ENCODE results near the gene BCAT1. TPM values are rescaled to one million over a fixed set of nuclear protein-coding genes. Genes with fewer than 3 reads are reported as not detected.

BCAT1 gene
- total RNA-seq, 3 donors from 2014 or later (not counting 1 experiment from before 2014, with no cell fraction given) = 0.61 to 4.4 (median 1.3) TPM

GRCh38 chr12:24899503-24900075, 49.3 kb downstream of the BCAT1 start:
- peaks cover 17% of the 10 kb centered on the region for H3K4me1 ChIP-seq (ENCODE audit: control insufficient read depth, insufficient read depth, low read length)
- H3K36me3 Mint-ChIP-seq = no peaks in the 10 kb centered on the region
- no peak overlapping the region for H3K4me3 ChIP-seq (ENCODE audit: low read length)
- no peak for DNase-seq
- peaks cover 0 to 19% of the 10 kb centered on the region in 2 donors for H3K4me1 Mint-ChIP-seq
- H3K36me3 ChIP-seq (ENCODE audit: control insufficient read depth, insufficient read depth, low read length) = no peaks in the 10 kb centered on the region
- TF ChIP-seq CTCF (IDR thresholded peaks at IDR 0.05) = no peak
- ATAC-seq = no peak
- H3K4me3 Mint-ChIP-seq = no peak overlapping the region
- H3K27ac Mint-ChIP-seq = no peak overlapping the region
- no peak overlapping the region for H3K27ac ChIP-seq (ENCODE audit: low read length)
- H3K27me3 ChIP-seq (ENCODE audit: control insufficient read depth, insufficient read depth, low read length) = peaks cover 7% of the 10 kb centered on the region
- H3K27me3 Mint-ChIP-seq (ENCODE audit: low read depth in 2 of 2) = peaks cover 30 to 37% of the 10 kb centered on the region in 2 donors
- WGBS (ENCODE audit: insufficient coverage) = 86% methylated on average over 2 of the region's 4 CpGs
- intact Hi-C loops (cut with micrococcal nuclease) = no loop called here
- H3K9me3 ChIP-seq (ENCODE audit: control insufficient read depth, insufficient read depth, low read length) = no peaks in the 10 kb centered on the region
- H3K9me3 Mint-ChIP-seq = no peaks in the 10 kb centered on the region

- WGBS (ENCODE audit: insufficient coverage) = 94% methylated on average over 3 of the region's 3 CpGs
- Mint-ChIP-seq H3K4me1 (peaks cover 0 to 17% of the 10 kb centered on the region in 2 donors), H3K27me3 (ENCODE audit: low read depth in 2 of 2) (peaks cover 27 to 40% of the 10 kb centered on the region in 2 donors), H3K9me3 (no peaks in the 10 kb centered on the region), H3K27ac (no peak overlapping the region), H3K4me3 (no peak overlapping the region), H3K36me3 (no peaks in the 10 kb centered on the region)
- no peak overlapping the region for H3K4me3 ChIP-seq (ENCODE audit: low read length)
- H3K4me1 ChIP-seq (ENCODE audit: control insufficient read depth, insufficient read depth, low read length) = peaks cover 17% of the 10 kb centered on the region
- DNase-seq = no peak
- ATAC-seq = no peak
- TF ChIP-seq CTCF (IDR thresholded peaks at IDR 0.05) = no peak
- H3K27ac ChIP-seq (ENCODE audit: low read length) = no peak overlapping the region
- no peaks in the 10 kb centered on the region for H3K36me3 ChIP-seq (ENCODE audit: control insufficient read depth, insufficient read depth, low read length)
- peaks cover 7% of the 10 kb centered on the region for H3K27me3 ChIP-seq (ENCODE audit: control insufficient read depth, insufficient read depth, low read length)
- intact Hi-C loops (cut with micrococcal nuclease) = no loop called here
- H3K9me3 ChIP-seq (ENCODE audit: control insufficient read depth, insufficient read depth, low read length) = no peaks in the 10 kb centered on the region
Measured at GRCh38 chr12:24898606-24899005, 50.3 kb downstream of the BCAT1 start.

GRCh38 chr12:24898185-24898584, 50.7 kb downstream of the BCAT1 start:
- H3K9me3 Mint-ChIP-seq = no peaks in the 10 kb centered on the region
- no peak overlapping the region for H3K4me3 Mint-ChIP-seq
- intact Hi-C loops (cut with micrococcal nuclease) = no loop called here

More at GRCh38 chr12:24898185-24898584, 50.7 kb downstream of the BCAT1 start:
- TF ChIP-seq CTCF (IDR thresholded peaks at IDR 0.05) = no peak
- ATAC-seq (no peak), DNase-seq (no peak)
- Mint-ChIP-seq H3K27me3 (ENCODE audit: low read depth in 2 of 2) (peaks cover 25 to 36% of the 10 kb centered on the region in 2 donors), H3K27ac (no peak overlapping the region), H3K4me1 (peaks cover 0 to 14% of the 10 kb centered on the region in 2 donors), H3K36me3 (no peaks in the 10 kb centered on the region)
- no peaks in the 10 kb centered on the region for H3K9me3 ChIP-seq (ENCODE audit: control insufficient read depth, insufficient read depth, low read length)
- peaks cover 7% of the 10 kb centered on the region for H3K27me3 ChIP-seq (ENCODE audit: control insufficient read depth, insufficient read depth, low read length)
- H3K4me1 ChIP-seq (ENCODE audit: control insufficient read depth, insufficient read depth, low read length) = peaks cover 13% of the 10 kb centered on the region
- WGBS (ENCODE audit: insufficient coverage) = no CpG with 5 or more reads among the region's 1 CpG
- no peaks in the 10 kb centered on the region for H3K36me3 ChIP-seq (ENCODE audit: control insufficient read depth, insufficient read depth, low read length)
- H3K4me3 ChIP-seq (ENCODE audit: low read length) = no peak overlapping the region
- H3K27ac ChIP-seq (ENCODE audit: low read length) = no peak overlapping the region

Measured in natural killer cell (primary cell).